CD4-positive, alpha-beta T cell (primary cell): ENCODE results near the gene FLRT2. TPM values are rescaled to one million over a fixed set of nuclear protein-coding genes. Genes with fewer than 3 reads are reported as not detected.

Experiments used
- ATAC-seq: fragments of 200-7000 bp; cut with Tn5 transposase; one replicate; pipeline ENCODE4 v1.10.0; 2022; ENCODE audit warnings: mild to moderate bottlenecking; ENCODE audit not compliant: poor library complexity
- CTCF ChIA-PET: fragments of 350-600 bp; sonication (Branson Sonifier 250); formaldehyde crosslinking; loops from one replicate; lab custom pipeline; 2021; ENCODE audit warnings: antibody characterized with exemption, inconsistent platforms; lab: Charles Lee
- POLR2A ChIA-PET: fragments of 350-600 bp; sonication (Branson Sonifier 250); formaldehyde crosslinking; loops from one replicate; lab custom pipeline; 2021; ENCODE audit warnings: antibody characterized with exemption, inconsistent platforms; lab: Charles Lee
- DNase-seq, 14 experiments: peaks; one replicate each; pipeline ENCODE4 v3.0.0-alpha.2; 2013 to 2020; ENCODE audit warnings: mixed read lengths in 2 of 14
- H3K27ac ChIP-seq, 2 donors: one replicate each; pipeline versions ENCODE4 v1.5.1 to v1.7.0; 2013; ENCODE audit warnings: low read length in 2 of 2, low read depth in 1 of 2, mild to moderate bottlenecking in 1 of 2
- H3K27me3 ChIP-seq, 2 experiments: 1 replicate in 1 of 2; 2 replicates in 1 of 2; pipeline versions ENCODE4 v1.6.1 to v1.7.0; 2013; ENCODE audit warnings: low read length in 2 of 2, control low read depth in 1 of 2, mild to moderate bottlenecking in 1 of 2, moderate library complexity in 1 of 2; ENCODE audit not compliant: insufficient read depth in 2 of 2, control insufficient read depth in 1 of 2
- H3K36me3 ChIP-seq: one replicate; pipeline ENCODE4 v1.6.1; 2013; ENCODE audit warnings: low read length, control low read depth; ENCODE audit not compliant: insufficient read depth
- H3K4me1 ChIP-seq: one replicate; pipeline ENCODE4 v1.6.1; 2013; ENCODE audit warnings: low read length, control low read depth; ENCODE audit not compliant: insufficient read depth
- H3K4me3 ChIP-seq: one replicate; pipeline ENCODE4 v1.5.1; 2013; ENCODE audit warnings: mild to moderate bottlenecking, low read length, moderate library complexity
- H3K9me3 ChIP-seq, 2 experiments: 1 replicate in 1 of 2; 2 replicates in 1 of 2; pipeline versions ENCODE4 v1.6.1 to v1.7.0; 2013; ENCODE audit warnings: low read length in 2 of 2, mild to moderate bottlenecking in 2 of 2, control low read depth in 1 of 2, moderate library complexity in 1 of 2; ENCODE audit not compliant: control insufficient read depth in 1 of 2, insufficient read depth in 1 of 2
- H3K27ac Mint-ChIP-seq: one replicate; pipeline ENCODE4 v1.8.0; 2020; ENCODE audit warnings: mixed read lengths
- H3K27me3 Mint-ChIP-seq: one replicate; pipeline ENCODE4 v1.8.0; 2021; ENCODE audit warnings: mixed read lengths
- H3K36me3 Mint-ChIP-seq: one replicate; pipeline ENCODE4 v1.8.0; 2021; ENCODE audit warnings: low read depth, mixed read lengths
- H3K4me1 Mint-ChIP-seq: one replicate; pipeline ENCODE4 v1.8.0; 2021; ENCODE audit warnings: low read depth, mixed read lengths
- H3K4me3 Mint-ChIP-seq: one replicate; pipeline ENCODE4 v1.8.0; 2020; ENCODE audit warnings: mild to moderate bottlenecking, mixed read lengths
- H3K9me3 Mint-ChIP-seq: one replicate; pipeline ENCODE4 v1.8.0; 2020; ENCODE audit warnings: mixed read lengths
- CTCF ChIP-seq: fragments of 200-600 bp; IDR thresholded peaks from one replicate; pipeline ENCODE4 v1.8.0; 2022; ENCODE audit warnings: antibody characterized with exemption, mild to moderate bottlenecking
- intact Hi-C, 2 experiments: fragments of 100-400 bp; cut with DNase I in 1 of 2; cut with micrococcal nuclease in 1 of 2; formaldehyde crosslinking; loops; one replicate each; pipeline versions ENCODE4 v1.15.1 to v1.9.0; 2023 to 2025; cut with DNase I, micrococcal nuclease
- total RNA-seq, 174 experiments: library from RNA in 2 of 174; stranded (reverse) in 2 of 174; gene quantifications; one replicate each; pipeline ENCODE4 v1.2.3 and lab custom pipeline; 2021 to 2026

Gene FLRT2
- total RNA-seq, 2 experiments from 2014 or later, result not detected

GRCh38 chr14:85562630-85563029, 32.7 kb downstream of the FLRT2 start:
- Mint-ChIP-seq H3K4me3 (no peak overlapping the region), H3K4me1 (no peaks in the 10 kb centered on the region), H3K27ac (no peak overlapping the region), H3K36me3 (no peaks in the 10 kb centered on the region), H3K27me3 (no peaks in the 10 kb centered on the region), H3K9me3 (no peaks in the 10 kb centered on the region)
- ATAC-seq (no peak), DNase-seq (no peak)
- no peaks in the 10 kb centered on the region for H3K9me3 ChIP-seq
- CTCF ChIA-PET, result interaction anchor here (0.7 kb wide), 1 partner anchor 1100 kb away, joined by 3 read pairs; no protein-coding TSS in a partner anchor
- H3K27ac ChIP-seq, result no peak overlapping the region
- POLR2A ChIA-PET, result no interaction called here
- no peak overlapping the region for H3K4me3 ChIP-seq
- TF ChIP-seq CTCF, result no peak
- intact Hi-C loops, result no loop called here
- no peaks in the 10 kb centered on the region for H3K4me1 ChIP-seq
- no peaks in the 10 kb centered on the region for H3K27me3 ChIP-seq
- no peaks in the 10 kb centered on the region for H3K36me3 ChIP-seq

GRCh38 chr14:85564841-85565527, 35.0 kb downstream of the FLRT2 start:
- no peak for TF ChIP-seq CTCF
- DNase-seq (no peak), ATAC-seq (no peak)
- Mint-ChIP-seq H3K36me3 (no peaks in the 10 kb centered on the region), H3K4me1 (no peaks in the 10 kb centered on the region), H3K4me3 (no peak overlapping the region), H3K27me3 (no peaks in the 10 kb centered on the region), H3K27ac (no peak overlapping the region), H3K9me3 (peaks cover 3% of the 10 kb centered on the region)
- POLR2A ChIA-PET, result no interaction called here
- intact Hi-C loops, result no loop called here
- no peaks in the 10 kb centered on the region for H3K9me3 ChIP-seq
- no peaks in the 10 kb centered on the region for H3K27me3 ChIP-seq
- CTCF ChIA-PET, result no interaction called here
- H3K36me3 ChIP-seq, result no peaks in the 10 kb centered on the region
- no peak overlapping the region for H3K27ac ChIP-seq
- H3K4me3 ChIP-seq, result no peak overlapping the region
- H3K4me1 ChIP-seq, result no peaks in the 10 kb centered on the region

- Histone ChIP-seq H3K27ac (no peak overlapping the region), H3K4me3 (no peak overlapping the region), H3K4me1 (no peaks in the 10 kb centered on the region), H3K27me3 (no peaks in the 10 kb centered on the region), H3K9me3 (no peaks in the 10 kb centered on the region), H3K36me3 (no peaks in the 10 kb centered on the region)
- ChIA-PET CTCF (no interaction called here), POLR2A (no interaction called here)
- Mint-ChIP-seq H3K4me1 (no peaks in the 10 kb centered on the region), H3K27ac (no peak overlapping the region), H3K9me3 (peaks cover 3% of the 10 kb centered on the region), H3K4me3 (no peak overlapping the region), H3K36me3 (no peaks in the 10 kb centered on the region), H3K27me3 (no peaks in the 10 kb centered on the region)
- ATAC-seq (no peak), DNase-seq (no peak)
- intact Hi-C loops, result no loop called here
- TF ChIP-seq CTCF, result no peak
These were observed 35.9 kb downstream of the FLRT2 start for GRCh38 chr14:85565862-85566296.
